Keratinocyte (primary cell): ENCODE results near the gene MYO1D.

ENCODE experiments used
- EZH2 ChIP-seq: IDR thresholded peaks from one replicate; pipeline ENCODE4 v1.6.1; 2012; ENCODE audit warnings: inconsistent platforms, mild to moderate bottlenecking, low read length, moderate library complexity
- TF ChIP-seq, protein P1 (sequence below), 3 experiments: IDR thresholded peaks in 1 of 3; conservative IDR thresholded peaks in 1 of 3; optimal IDR thresholded peaks in 1 of 3; 2 replicates in 2 of 3; 3 replicates in 1 of 3; pipeline versions ENCODE3 to v1.5.1; 2011; ENCODE audit warnings: low read length in 3 of 3, mild to moderate bottlenecking in 3 of 3, moderate library complexity in 2 of 3, control low read depth in 1 of 3, inconsistent platforms in 1 of 3; ENCODE audit not compliant: insufficient read depth in 2 of 3; ENCODE audit errors: extremely low read depth in 1 of 3

DNA sequence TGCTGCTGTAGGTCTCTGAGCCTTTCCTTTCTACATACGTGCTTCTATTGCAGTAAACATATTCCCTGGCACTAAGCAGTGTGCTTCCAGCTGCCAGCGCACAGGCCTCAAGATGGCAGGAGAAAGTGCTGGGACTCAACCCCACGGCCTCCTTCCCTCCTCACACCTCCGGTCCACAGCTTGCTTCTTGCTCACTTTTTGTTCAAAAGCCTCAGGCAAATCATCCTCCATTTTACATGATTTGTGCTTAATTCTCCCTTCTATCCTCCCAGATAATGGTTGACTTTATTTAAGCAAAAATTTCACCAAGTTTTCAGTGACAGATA lies 384.7 kb downstream of the MYO1D start:
- TF ChIP-seq, protein P1, sequence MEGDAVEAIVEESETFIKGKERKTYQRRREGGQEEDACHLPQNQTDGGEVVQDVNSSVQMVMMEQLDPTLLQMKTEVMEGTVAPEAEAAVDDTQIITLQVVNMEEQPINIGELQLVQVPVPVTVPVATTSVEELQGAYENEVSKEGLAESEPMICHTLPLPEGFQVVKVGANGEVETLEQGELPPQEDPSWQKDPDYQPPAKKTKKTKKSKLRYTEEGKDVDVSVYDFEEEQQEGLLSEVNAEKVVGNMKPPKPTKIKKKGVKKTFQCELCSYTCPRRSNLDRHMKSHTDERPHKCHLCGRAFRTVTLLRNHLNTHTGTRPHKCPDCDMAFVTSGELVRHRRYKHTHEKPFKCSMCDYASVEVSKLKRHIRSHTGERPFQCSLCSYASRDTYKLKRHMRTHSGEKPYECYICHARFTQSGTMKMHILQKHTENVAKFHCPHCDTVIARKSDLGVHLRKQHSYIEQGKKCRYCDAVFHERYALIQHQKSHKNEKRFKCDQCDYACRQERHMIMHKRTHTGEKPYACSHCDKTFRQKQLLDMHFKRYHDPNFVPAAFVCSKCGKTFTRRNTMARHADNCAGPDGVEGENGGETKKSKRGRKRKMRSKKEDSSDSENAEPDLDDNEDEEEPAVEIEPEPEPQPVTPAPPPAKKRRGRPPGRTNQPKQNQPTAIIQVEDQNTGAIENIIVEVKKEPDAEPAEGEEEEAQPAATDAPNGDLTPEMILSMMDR (optimal IDR thresholded peaks at IDR 0.05 in 1 of 3, IDR thresholded peaks at IDR 0.05 in 1 of 3, conservative IDR thresholded peaks at IDR 0.05 in 1 of 3; ENCODE audit: extremely low read depth in 1 of 3, insufficient read depth in 2 of 3, low read length in 3 of 3) = no peak
- TF ChIP-seq EZH2 = no peak
